ENCODE results near the gene CFAP54.
"Not testable (repeated sequence)": the region's sequence is repeated elsewhere in the genome, so short reads cannot be mapped to it uniquely, and the experiment has no call there.

CFAP54 gene

DNA sequence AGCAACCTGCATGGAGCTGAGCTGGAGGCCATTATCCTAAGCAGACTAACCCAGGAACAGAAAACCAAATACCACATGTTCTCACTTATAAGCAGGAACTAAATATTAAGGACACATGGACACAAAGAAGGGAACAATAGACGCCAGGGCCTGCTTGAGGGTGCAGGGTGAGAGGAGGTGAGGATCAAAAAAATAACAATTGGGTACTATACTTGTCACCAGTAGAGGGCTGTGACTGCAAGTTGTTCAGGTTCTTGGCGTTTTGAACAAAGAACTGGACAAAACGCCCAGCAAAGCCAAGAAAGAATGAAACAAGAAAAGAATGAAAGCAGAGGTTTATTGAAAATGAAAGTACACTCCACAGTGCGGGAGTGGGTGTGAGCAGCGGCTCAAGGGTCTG, 209.1 kb downstream of the CFAP54 start:
- H3K36me3 ChIP-seq (ENCODE audit: control insufficient read depth, insufficient read depth, low read length): no peaks in the 10 kb centered on the region
- no peak overlapping the region for H3K27ac ChIP-seq (ENCODE audit: low read depth, low read length, severe bottlenecking)
- no peaks in the 10 kb centered on the region for H3K9me3 ChIP-seq (ENCODE audit: control insufficient read depth, low read length)
- no peak overlapping the region for H3K4me3 ChIP-seq (ENCODE audit: extremely low read depth, insufficient read depth, low read length, poor library complexity, severe bottlenecking)
- WGBS, 2 experiments (ENCODE audit: insufficient coverage in 2 of 2): 90 to 93% methylated on average over 4 to 5 of the region's 5 CpGs
- H3K4me1 ChIP-seq (ENCODE audit: control insufficient read depth, insufficient read depth, low read length, poor library complexity, severe bottlenecking): no peaks in the 10 kb centered on the region

DNA sequence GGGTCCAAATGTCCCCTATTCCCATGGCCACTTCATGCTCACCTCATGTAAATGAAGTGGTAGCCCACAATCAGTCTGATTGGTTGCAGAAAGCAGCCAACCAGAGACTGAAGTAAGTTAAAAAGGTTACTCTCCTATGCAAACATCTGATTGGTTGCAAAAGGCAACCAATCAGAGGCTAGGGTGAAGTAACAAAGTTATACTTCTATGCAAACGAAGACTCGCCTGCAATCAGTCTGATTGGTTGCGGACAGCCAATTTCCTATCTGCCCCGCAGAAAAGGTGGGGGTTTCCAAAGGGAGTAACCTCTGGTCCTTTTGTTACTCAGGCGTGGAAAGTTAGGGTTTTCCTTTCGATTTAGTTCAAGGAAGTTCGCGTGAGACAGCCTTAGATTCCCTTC, 209.6 kb downstream of the CFAP54 start:
- no peak overlapping the region for H3K4me3 ChIP-seq (ENCODE audit: extremely low read depth, insufficient read depth, low read length, poor library complexity, severe bottlenecking)
- WGBS, 2 experiments (ENCODE audit: insufficient coverage in 2 of 2): 97 to 98% methylated on average over 4 to 7 of the region's 8 CpGs
- H3K4me1 ChIP-seq (ENCODE audit: control insufficient read depth, insufficient read depth, low read length, poor library complexity, severe bottlenecking): no peaks in the 10 kb centered on the region

GRCh38 chr12:96701856-96702255, 212.5 kb downstream of the CFAP54 start:
- WGBS, 2 experiments (ENCODE audit: insufficient coverage in 2 of 2): 84 to 94% methylated on average over 6 of the region's 6 CpGs
- no peaks in the 10 kb centered on the region for H3K9me3 ChIP-seq (ENCODE audit: control insufficient read depth, low read length)
- no peak overlapping the region for H3K4me3 ChIP-seq (ENCODE audit: extremely low read depth, insufficient read depth, low read length, poor library complexity, severe bottlenecking)

More for the DNA sequence above, 209.6 kb downstream of the CFAP54 start:
- Histone ChIP-seq H3K9me3 (ENCODE audit: control insufficient read depth, low read length) (no peaks in the 10 kb centered on the region), H3K36me3 (ENCODE audit: control insufficient read depth, insufficient read depth, low read length) (no peaks in the 10 kb centered on the region), H3K27ac (ENCODE audit: low read depth, low read length, severe bottlenecking) (no peak overlapping the region)

GRCh38 chr12:96710127-96710745, 220.9 kb downstream of the CFAP54 start:
- H3K36me3 ChIP-seq (ENCODE audit: control insufficient read depth, insufficient read depth, low read length): no peaks in the 10 kb centered on the region
- WGBS, 2 experiments (ENCODE audit: insufficient coverage in 2 of 2): 67 to 72% methylated on average over 2 of the region's 2 CpGs

More at GRCh38 chr12:96701856-96702255, 212.5 kb downstream of the CFAP54 start:
- H3K36me3 ChIP-seq (ENCODE audit: control insufficient read depth, insufficient read depth, low read length): no peaks in the 10 kb centered on the region
- H3K4me1 ChIP-seq (ENCODE audit: control insufficient read depth, insufficient read depth, low read length, poor library complexity, severe bottlenecking): no peaks in the 10 kb centered on the region
- H3K27ac ChIP-seq (ENCODE audit: low read depth, low read length, severe bottlenecking): no peak overlapping the region

DNA sequence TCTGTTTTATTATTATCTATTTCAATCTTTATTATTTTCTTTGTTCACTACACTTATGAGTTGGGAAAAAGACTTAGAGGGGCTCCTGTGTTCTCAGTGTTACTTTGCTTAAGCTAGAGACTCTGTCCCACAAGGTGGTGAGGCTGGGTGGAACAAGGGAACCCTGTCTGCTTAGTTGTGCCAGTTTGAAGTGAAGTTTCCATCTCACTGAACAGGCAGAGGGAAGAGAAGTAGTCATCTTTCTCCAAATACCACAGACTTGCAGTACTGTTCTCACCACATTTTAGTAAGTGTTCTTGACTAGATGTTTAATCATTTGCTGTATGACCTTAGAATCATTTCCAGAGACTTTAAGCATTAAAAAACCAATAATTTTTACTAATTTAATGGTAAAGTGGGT, 222.0 kb downstream of the CFAP54 start:
- Histone ChIP-seq H3K4me1 (ENCODE audit: control insufficient read depth, insufficient read depth, low read length, poor library complexity, severe bottlenecking) (no peaks in the 10 kb centered on the region), H3K36me3 (ENCODE audit: control insufficient read depth, insufficient read depth, low read length) (no peaks in the 10 kb centered on the region), H3K4me3 (ENCODE audit: extremely low read depth, insufficient read depth, low read length, poor library complexity, severe bottlenecking) (no peak overlapping the region), H3K27ac (ENCODE audit: low read depth, low read length, severe bottlenecking) (no peak overlapping the region), H3K9me3 (ENCODE audit: control insufficient read depth, low read length) (no peaks in the 10 kb centered on the region)

More at GRCh38 chr12:96710127-96710745, 220.9 kb downstream of the CFAP54 start:
- Histone ChIP-seq H3K9me3 (ENCODE audit: control insufficient read depth, low read length) (no peaks in the 10 kb centered on the region), H3K4me3 (ENCODE audit: extremely low read depth, insufficient read depth, low read length, poor library complexity, severe bottlenecking) (no peak overlapping the region), H3K27ac (ENCODE audit: low read depth, low read length, severe bottlenecking) (no peak overlapping the region), H3K4me1 (ENCODE audit: control insufficient read depth, insufficient read depth, low read length, poor library complexity, severe bottlenecking) (no peaks in the 10 kb centered on the region)

- H3K9me3 ChIP-seq (ENCODE audit: control insufficient read depth, low read length): no peaks in the 10 kb centered on the region
- H3K4me1 ChIP-seq (ENCODE audit: control insufficient read depth, insufficient read depth, low read length, poor library complexity, severe bottlenecking): no peaks in the 10 kb centered on the region
- no peaks in the 10 kb centered on the region for H3K36me3 ChIP-seq (ENCODE audit: control insufficient read depth, insufficient read depth, low read length)
- H3K4me3 ChIP-seq (ENCODE audit: extremely low read depth, insufficient read depth, low read length, poor library complexity, severe bottlenecking): no peak overlapping the region
- H3K27ac ChIP-seq (ENCODE audit: low read depth, low read length, severe bottlenecking): no peak overlapping the region
- 93 to 94% methylated on average over 3 of the region's 3 CpGs for WGBS, 2 experiments (ENCODE audit: insufficient coverage in 2 of 2)
These were observed 224.8 kb downstream of the CFAP54 start for GRCh38 chr12:96714199-96714598.

DNA sequence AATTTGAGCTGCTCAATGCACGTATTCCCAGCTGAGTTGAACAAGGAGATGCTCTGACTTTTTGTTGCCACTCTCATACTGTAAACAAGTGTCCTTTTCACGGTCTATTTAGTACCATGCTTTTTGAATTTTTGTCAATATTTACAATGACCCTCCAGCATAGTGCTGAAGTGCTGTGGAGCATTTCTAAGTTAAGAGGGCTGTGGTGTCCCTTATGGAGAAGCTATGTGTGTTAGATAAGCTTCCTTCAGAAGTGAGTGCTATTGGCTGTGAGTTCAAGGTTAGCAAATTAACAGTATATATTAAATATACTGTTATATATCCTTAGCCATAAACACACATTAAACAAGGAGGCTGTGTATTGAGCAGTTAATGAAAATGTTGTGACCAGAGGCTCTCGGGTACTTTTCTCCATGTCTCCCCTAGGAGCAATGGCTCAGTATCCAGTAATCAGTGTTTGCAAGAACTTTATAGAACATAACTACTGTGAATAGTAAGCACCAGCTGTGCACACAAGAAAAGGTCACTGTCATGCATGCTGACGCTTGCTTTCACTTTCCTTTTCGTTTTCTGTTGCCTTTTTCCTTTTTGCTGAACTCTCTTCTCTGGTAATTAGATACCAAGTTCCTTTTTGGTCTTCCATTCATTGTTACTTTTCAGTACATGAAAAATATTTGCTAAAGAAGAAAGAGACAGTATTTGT, 230.4 kb downstream of the CFAP54 start:
- Histone ChIP-seq H3K4me1 (ENCODE audit: control insufficient read depth, insufficient read depth, low read length, poor library complexity, severe bottlenecking) (no peaks in the 10 kb centered on the region), H3K27ac (ENCODE audit: low read depth, low read length, severe bottlenecking) (no peak overlapping the region), H3K9me3 (ENCODE audit: control insufficient read depth, low read length) (no peaks in the 10 kb centered on the region), H3K36me3 (ENCODE audit: control insufficient read depth, insufficient read depth, low read length) (no peaks in the 10 kb centered on the region), H3K4me3 (ENCODE audit: extremely low read depth, insufficient read depth, low read length, poor library complexity, severe bottlenecking) (no peak overlapping the region)
- 87 to 92% methylated on average over 1 to 4 of the region's 5 CpGs for WGBS, 2 experiments (ENCODE audit: insufficient coverage in 2 of 2)

DNA sequence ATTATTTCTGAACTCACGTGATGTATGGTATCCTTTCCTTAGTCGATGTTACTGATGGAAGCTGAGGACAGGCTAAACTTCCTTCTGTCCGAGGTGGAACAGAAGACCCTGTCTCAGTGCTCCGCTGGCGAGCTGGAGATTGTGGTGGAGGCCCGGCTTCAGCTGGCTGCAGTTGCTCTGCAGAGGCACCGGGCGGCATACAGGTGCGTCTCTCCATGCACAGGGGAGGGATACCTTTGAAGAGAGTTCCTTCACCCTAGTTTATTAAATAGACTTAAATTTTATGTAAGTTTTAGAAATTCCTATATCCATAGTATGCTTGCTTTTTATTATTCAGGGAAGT, 231.0 kb downstream of the CFAP54 start:
- WGBS, 2 experiments (ENCODE audit: insufficient coverage in 2 of 2): 86 to 95% methylated on average over 5 to 6 of the region's 9 CpGs
- Histone ChIP-seq H3K4me1 (ENCODE audit: control insufficient read depth, insufficient read depth, low read length, poor library complexity, severe bottlenecking) (no peaks in the 10 kb centered on the region), H3K9me3 (ENCODE audit: control insufficient read depth, low read length) (no peaks in the 10 kb centered on the region), H3K27ac (ENCODE audit: low read depth, low read length, severe bottlenecking) (no peak overlapping the region), H3K36me3 (ENCODE audit: control insufficient read depth, insufficient read depth, low read length) (no peaks in the 10 kb centered on the region), H3K4me3 (ENCODE audit: extremely low read depth, insufficient read depth, low read length, poor library complexity, severe bottlenecking) (no peak overlapping the region)

DNA sequence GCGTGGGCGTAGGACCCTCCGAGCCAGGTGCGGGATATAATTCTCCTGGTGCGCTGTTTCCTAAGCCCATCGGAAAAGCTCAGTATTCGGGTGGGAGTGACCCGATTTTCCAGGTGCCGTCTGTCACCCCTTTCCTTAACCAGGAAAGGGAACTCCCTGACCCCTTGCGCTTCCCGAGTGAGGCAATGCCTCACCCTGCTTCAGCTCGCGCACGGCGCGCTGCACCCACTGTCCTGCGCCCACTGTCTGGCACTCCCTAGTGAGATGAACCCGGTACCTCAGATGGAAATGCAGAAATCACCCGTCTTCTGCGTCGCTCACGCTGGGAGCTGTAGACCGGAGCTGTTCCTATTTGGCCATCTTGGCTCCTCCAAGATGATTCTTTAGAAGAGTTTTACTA, 240.1 kb downstream of the CFAP54 start:
- H3K27ac ChIP-seq (ENCODE audit: low read depth, low read length, severe bottlenecking); H3K9me3 ChIP-seq (ENCODE audit: control insufficient read depth, low read length); H3K4me1 ChIP-seq (ENCODE audit: control insufficient read depth, insufficient read depth, low read length, poor library complexity, severe bottlenecking); H3K36me3 ChIP-seq (ENCODE audit: control insufficient read depth, insufficient read depth, low read length); H3K4me3 ChIP-seq (ENCODE audit: extremely low read depth, insufficient read depth, low read length, poor library complexity, severe bottlenecking): not testable (repeated sequence)
- WGBS, 2 experiments (ENCODE audit: insufficient coverage in 2 of 2): 91 to 95% methylated on average over 11 to 13 of the region's 23 CpGs

GRCh38 chr12:96729886-96730285, 240.5 kb downstream of the CFAP54 start:
- WGBS, 2 experiments (ENCODE audit: insufficient coverage in 2 of 2): no CpG with 5 or more reads among the region's 2 CpGs
- H3K36me3 ChIP-seq (ENCODE audit: control insufficient read depth, insufficient read depth, low read length): no peaks in the 10 kb centered on the region
- H3K9me3 ChIP-seq (ENCODE audit: control insufficient read depth, low read length): no peaks in the 10 kb centered on the region
- H3K4me1 ChIP-seq (ENCODE audit: control insufficient read depth, insufficient read depth, low read length, poor library complexity, severe bottlenecking): no peaks in the 10 kb centered on the region
- no peak overlapping the region for H3K27ac ChIP-seq (ENCODE audit: low read depth, low read length, severe bottlenecking)
- H3K4me3 ChIP-seq (ENCODE audit: extremely low read depth, insufficient read depth, low read length, poor library complexity, severe bottlenecking): no peak overlapping the region

DNA sequence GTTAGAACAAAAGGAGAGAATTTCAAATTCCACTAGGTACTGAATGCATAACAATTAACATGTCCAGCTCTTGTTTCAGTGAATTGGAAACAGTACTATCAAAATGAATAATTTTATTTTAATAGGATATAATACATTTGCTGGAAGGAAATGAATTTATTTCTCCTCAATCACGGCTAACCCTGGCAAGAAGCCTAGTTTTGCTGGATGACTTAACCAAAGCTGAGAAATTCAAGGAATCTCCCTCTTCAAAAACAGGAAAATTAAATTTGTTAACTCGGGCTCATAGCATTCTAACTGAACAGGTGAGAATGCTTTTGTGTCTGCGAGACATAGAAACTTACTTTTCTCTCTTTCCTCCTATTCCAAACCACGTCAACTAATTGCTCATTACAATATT, 254.2 kb downstream of the CFAP54 start:
- Histone ChIP-seq H3K4me1 (ENCODE audit: control insufficient read depth, insufficient read depth, low read length, poor library complexity, severe bottlenecking) (no peaks in the 10 kb centered on the region), H3K36me3 (ENCODE audit: control insufficient read depth, insufficient read depth, low read length) (no peaks in the 10 kb centered on the region), H3K4me3 (ENCODE audit: extremely low read depth, insufficient read depth, low read length, poor library complexity, severe bottlenecking) (no peak overlapping the region), H3K27ac (ENCODE audit: low read depth, low read length, severe bottlenecking) (no peak overlapping the region), H3K9me3 (ENCODE audit: control insufficient read depth, low read length) (no peaks in the 10 kb centered on the region)
- WGBS, 2 experiments (ENCODE audit: insufficient coverage in 2 of 2): 80 to 81% methylated on average over 1 to 2 of the region's 4 CpGs

Data from mesodermal cell (in vitro differentiated cells).